K562 (cell line): Measurements from ENCODE around the gene TMEM141. TPM values are rescaled to one million over a fixed set of nuclear protein-coding genes. Genes with fewer than 3 reads are reported as not detected.

Source experiments
- ADNP ChIP-seq: fragments of 200-800 bp; sonication (Bioruptor generic); IDR thresholded peaks from 2 replicates; pipeline ENCODE4 v1.6.1; 2016; ENCODE audit warnings: missing genetic modification characterization, missing compliant biosample characterization
- DACH1 ChIP-seq: fragments of 450-650 bp; IDR thresholded peaks from 2 replicates; pipeline ENCODE4 v1.6.1; 2018; ENCODE audit not compliant: partially characterized antibody
- E2F6 ChIP-seq, 2 experiments: IDR thresholded peaks; 2 replicates each; pipeline ENCODE4 v1.6.1; 2011; ENCODE audit warnings: borderline replicate concordance in 1 of 2, control low read depth in 1 of 2, low read depth in 1 of 2, low read length in 1 of 2, mild to moderate bottlenecking in 1 of 2, mixed read lengths in 1 of 2, moderate library complexity in 1 of 2; ENCODE audit not compliant: insufficient read depth in 1 of 2, insufficient read length in 1 of 2, poor library complexity in 1 of 2, severe bottlenecking in 1 of 2; ENCODE audit errors: extremely low read depth in 1 of 2
- PCBP1 ChIP-seq: fragments of 200-400 bp; formaldehyde crosslinking; IDR thresholded peaks from 2 replicates; pipeline ENCODE4 v1.6.1; 2018; ENCODE audit warnings: mild to moderate bottlenecking, low read depth, low read length; ENCODE audit not compliant: poor library complexity, severe bottlenecking
- SMAD1 ChIP-seq: fragments of 150-350 bp; IDR thresholded peaks from 2 replicates; pipeline ENCODE4 v1.6.1; 2014; ENCODE audit warnings: low read length, low read depth; ENCODE audit not compliant: partially characterized antibody
- TEAD4 ChIP-seq, 2 experiments: sonication (generic) in 1 of 2; formaldehyde crosslinking in 1 of 2; IDR thresholded peaks; 2 replicates each; pipeline versions ENCODE4 v1.6.1 to v1.8.0; 2012 to 2022; ENCODE audit warnings: borderline replicate concordance in 1 of 2, inconsistent platforms in 1 of 2, low read length in 1 of 2, mild to moderate bottlenecking in 1 of 2, missing genetic modification reagents in 1 of 2
- TRIM24 ChIP-seq, 2 experiments: fragments of 450-650 bp; IDR thresholded peaks; 2 replicates each; pipeline ENCODE4 v1.6.1; 2016
- ZFP36 ChIP-seq: fragments of 150-350 bp; IDR thresholded peaks from 2 replicates; pipeline ENCODE4 v1.6.1; 2018; ENCODE audit warnings: low read length, low read depth; ENCODE audit not compliant: partially characterized antibody
- ZNF263 ChIP-seq: sonication (generic); formaldehyde crosslinking; IDR thresholded peaks from 2 replicates; pipeline ENCODE4 v1.8.0; 2022; ENCODE audit warnings: mild to moderate bottlenecking, missing genetic modification reagents, borderline replicate concordance
- ZNF354B ChIP-seq: fragments of 250-450 bp; sonication (Bioruptor Pico); IDR thresholded peaks from 2 replicates; pipeline ENCODE4 v1.4.0; 2020
- polyA plus RNA-seq, 8 experiments: library from polyadenylated mRNA; depleted of rRNA in 4 of 8; stranded (reverse) in 5 of 8; unstranded in 3 of 8; fragments of >200 nt; fragmentation: Nextera tagmentation in 2 of 8; fragmentation: Illumina TruSeq in 1 of 8; extraction: Ambion mirVana in 2 of 8; extraction: Trizol in 1 of 8; gene quantifications; 2 replicates each; pipeline versions ENCODE4 v1.2.1 to v1.2.3, GENCODE V29; 2011 to 2014; ENCODE audit warnings: inconsistent platforms in 1 of 8, missing spikeins in 1 of 8
- total RNA-seq, 7 experiments: library from RNA; depleted of rRNA in 6 of 7; stranded (reverse); fragments of >200 nt in 6 of 7; fragmentation: Illumina TruSeq in 2 of 7; extraction: Trizol in 2 of 7; gene quantifications; 2 replicates each; pipeline versions ENCODE4 v1.2.1 to v1.2.3, GENCODE V29; 2011 to 2021; ENCODE audit warnings: low replicate concordance in 1 of 7
- TF ChIP-seq, protein P1 (sequence below): fragments of 250-450 bp; sonication (Bioruptor Pico); IDR thresholded peaks from 2 replicates; pipeline ENCODE4 v1.8.0; 2021; ENCODE audit warnings: borderline replicate concordance, mild to moderate bottlenecking, moderate library complexity; ENCODE audit not compliant: poor library complexity, severe bottlenecking
- TF ChIP-seq, protein P2 (sequence below): fragments of 450-650 bp; formaldehyde crosslinking; conservative IDR thresholded peaks from 2 replicates; pipeline ENCODE4 v1.4.0; 2022; ENCODE audit warnings: mild to moderate bottlenecking, missing genetic modification characterization

The TMEM141 gene
- total and polyA plus RNA-seq, 9 of the 15 experiments (the other 6 are each of a cell fraction or from before 2014, with no cell fraction given): 21.5 to 123 (median 74.8) TPM

GRCh38 chr9:136761545-136761981 is 29.6 kb upstream of the TMEM141 start (continued):
- no peak for TF ChIP-seq E2F6 (IDR thresholded peaks at IDR 0.05; ENCODE audit: borderline replicate concordance in 1 of 2, extremely low read depth in 1 of 2, insufficient read depth in 1 of 2, insufficient read length in 1 of 2, low read depth in 1 of 2, low read length in 1 of 2, poor library complexity in 1 of 2, severe bottlenecking in 1 of 2)
- TF ChIP-seq, protein P1, sequence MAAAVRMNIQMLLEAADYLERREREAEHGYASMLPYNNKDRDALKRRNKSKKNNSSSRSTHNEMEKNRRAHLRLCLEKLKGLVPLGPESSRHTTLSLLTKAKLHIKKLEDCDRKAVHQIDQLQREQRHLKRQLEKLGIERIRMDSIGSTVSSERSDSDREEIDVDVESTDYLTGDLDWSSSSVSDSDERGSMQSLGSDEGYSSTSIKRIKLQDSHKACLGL (CRISPR knock-in tag): no peak
- no peak for TF ChIP-seq TEAD4 (IDR thresholded peaks at IDR 0.05; ENCODE audit: low read length)
- peak; percentile 68 for TF ChIP-seq TEAD4 (CRISPR knock-in tag; IDR thresholded peaks at IDR 0.05; ENCODE audit: borderline replicate concordance)
- no peak for TF ChIP-seq SMAD1
- TF ChIP-seq ZNF263 (CRISPR knock-in tag): no peak
- TF ChIP-seq ZNF354B (CRISPR knock-in tag): no peak
- no peak for TF ChIP-seq TRIM24 (IDR thresholded peaks at IDR 0.05)
- TF ChIP-seq ADNP (tag): 0 out of 2 replicates have a peak, but pooled peaks have one; percentile 22
- TF ChIP-seq, protein P2, sequence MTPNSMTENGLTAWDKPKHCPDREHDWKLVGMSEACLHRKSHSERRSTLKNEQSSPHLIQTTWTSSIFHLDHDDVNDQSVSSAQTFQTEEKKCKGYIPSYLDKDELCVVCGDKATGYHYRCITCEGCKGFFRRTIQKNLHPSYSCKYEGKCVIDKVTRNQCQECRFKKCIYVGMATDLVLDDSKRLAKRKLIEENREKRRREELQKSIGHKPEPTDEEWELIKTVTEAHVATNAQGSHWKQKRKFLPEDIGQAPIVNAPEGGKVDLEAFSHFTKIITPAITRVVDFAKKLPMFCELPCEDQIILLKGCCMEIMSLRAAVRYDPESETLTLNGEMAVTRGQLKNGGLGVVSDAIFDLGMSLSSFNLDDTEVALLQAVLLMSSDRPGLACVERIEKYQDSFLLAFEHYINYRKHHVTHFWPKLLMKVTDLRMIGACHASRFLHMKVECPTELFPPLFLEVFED: no peak
- TF ChIP-seq ZFP36: peak; percentile 89
- no peak for TF ChIP-seq DACH1
- no peak for TF ChIP-seq PCBP1
